ENCODE measurements around the gene XRCC4.

- TF ChIP-seq ZNF224 (CRISPR knock-in tag; IDR thresholded peaks at IDR 0.05) (no peak), CTCF (CRISPR knock-in tag; IDR thresholded peaks at IDR 0.05) (no peak)
Observed at GRCh38 chr5:83072966-83073365, 4.4 kb upstream of the XRCC4 start.
